GM06990 (cell line): ENCODE results near the gene GSS.

Experiments
- DNase-seq: peaks from one replicate; pipeline ENCODE4 v3.0.0-alpha.2; 2011; ENCODE audit not compliant: insufficient read length; ENCODE audit errors: extremely low read depth
- H3K27me3 ChIP-seq: replicated peaks from 2 replicates; pipeline ENCODE4 v1.6.0; 2011; ENCODE audit warnings: low read length; ENCODE audit not compliant: control insufficient read depth, insufficient read depth
- H3K36me3 ChIP-seq: 2 replicates; pipeline ENCODE4 v1.5.1; 2011; ENCODE audit warnings: low read length; ENCODE audit not compliant: control insufficient read depth, insufficient read depth
- H3K4me3 ChIP-seq: replicated peaks from 2 replicates; pipeline ENCODE4 v1.5.1; 2011; ENCODE audit warnings: low read depth, mild to moderate bottlenecking, control low read depth, low read length
- CTCF ChIP-seq: IDR thresholded peaks from 2 replicates; pipeline ENCODE4 v1.5.1; 2011; ENCODE audit warnings: low read length, control low read depth, mild to moderate bottlenecking, inconsistent platforms; ENCODE audit not compliant: insufficient read depth, poor library complexity, severe bottlenecking

GSS gene

GRCh38 chr20:34995696-34996095, 40.1 kb upstream of the GSS start:
- no peak for DNase-seq
- H3K4me3 ChIP-seq = no peak overlapping the region
- H3K27me3 ChIP-seq = no peaks in the 10 kb centered on the region
- peaks cover 34% of the 10 kb centered on the region for H3K36me3 ChIP-seq
- no peak for TF ChIP-seq CTCF

GRCh38 chr20:34995192-34995591, 39.6 kb upstream of the GSS start:
- no peak for TF ChIP-seq CTCF
- Histone ChIP-seq H3K36me3 (peaks cover 31% of the 10 kb centered on the region), H3K27me3 (no peaks in the 10 kb centered on the region), H3K4me3 (no peak overlapping the region)
- no peak for DNase-seq

GRCh38 chr20:34994509-34995131, 39.0 kb upstream of the GSS start:
- Histone ChIP-seq H3K36me3 (peaks cover 30% of the 10 kb centered on the region), H3K27me3 (no peaks in the 10 kb centered on the region), H3K4me3 (no peak overlapping the region)
- no peak for TF ChIP-seq CTCF
- DNase-seq = no peak

GRCh38 chr20:34993941-34994508, 38.4 kb upstream of the GSS start:
- Histone ChIP-seq H3K27me3 (no peaks in the 10 kb centered on the region), H3K4me3 (no peak overlapping the region), H3K36me3 (peaks cover 26% of the 10 kb centered on the region)
- TF ChIP-seq CTCF = no peak
- DNase-seq = no peak

- Histone ChIP-seq H3K27me3 (no peaks in the 10 kb centered on the region), H3K36me3 (peaks cover 18% of the 10 kb centered on the region), H3K4me3 (no peak overlapping the region)
- DNase-seq = no peak
- no peak for TF ChIP-seq CTCF
These were observed 37.3 kb upstream of the GSS start for GRCh38 chr20:34992751-34993417.
